Suprapubic skin (tissue), 3 donors: ENCODE measurements around the gene CYSRT1.

Experiments used
- POLR2A ChIP-seq, 2 donors: fragments of 450-650 bp; IDR thresholded peaks; one replicate each; pipeline ENCODE4 v1.6.1; 2017; ENCODE audit warnings: antibody characterized with exemption in 2 of 2, mild to moderate bottlenecking in 2 of 2, moderate library complexity in 2 of 2
- TF ChIP-seq, protein P1 (sequence below), 2 donors: fragments of 200-600 bp in 1 of 2; fragments of 450-650 bp in 1 of 2; sonication (generic) in 1 of 2; IDR thresholded peaks; one replicate each; pipeline ENCODE4 v1.5.1; 2016 to 2019; ENCODE audit warnings: antibody characterized with exemption in 2 of 2, mild to moderate bottlenecking in 1 of 2, moderate library complexity in 1 of 2

DNA sequence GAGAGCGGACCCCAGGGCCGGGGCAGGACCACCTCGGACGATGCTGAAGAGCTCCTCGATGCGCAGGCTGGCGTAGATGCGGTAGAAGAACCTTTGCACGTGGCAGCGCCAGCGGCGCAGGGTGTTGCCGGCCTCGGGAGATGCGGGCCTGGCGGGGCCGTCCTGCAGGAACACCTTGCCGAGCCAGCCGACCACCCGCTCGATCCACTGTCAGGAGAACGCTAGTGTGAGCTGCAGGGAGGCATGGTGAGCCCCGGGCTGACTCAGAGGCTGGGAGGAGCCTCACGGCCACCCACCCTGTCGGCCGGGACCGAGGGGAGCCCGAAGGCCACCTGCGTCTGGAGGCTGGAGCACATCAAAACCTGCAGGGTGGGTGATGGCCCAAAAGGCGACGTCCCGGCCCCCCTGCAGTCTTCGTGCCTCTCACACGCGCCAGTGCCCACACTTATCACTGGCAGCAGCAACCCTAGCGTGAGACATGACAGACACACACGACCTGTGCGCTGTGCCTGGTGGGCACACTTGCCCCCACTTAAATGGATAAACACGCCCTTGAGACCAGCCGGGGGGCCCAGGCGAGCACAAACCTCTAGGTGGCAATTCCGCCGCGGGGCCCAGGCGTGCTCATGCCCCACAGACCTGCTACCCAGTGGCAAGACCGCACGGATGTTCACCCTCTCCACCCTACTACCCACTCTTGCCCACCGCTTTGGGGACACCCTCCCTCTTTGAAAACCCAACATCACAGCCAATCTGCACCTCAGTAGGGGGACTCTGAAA lies 39.9 kb upstream of the CYSRT1 start:
- TF ChIP-seq, protein P1, sequence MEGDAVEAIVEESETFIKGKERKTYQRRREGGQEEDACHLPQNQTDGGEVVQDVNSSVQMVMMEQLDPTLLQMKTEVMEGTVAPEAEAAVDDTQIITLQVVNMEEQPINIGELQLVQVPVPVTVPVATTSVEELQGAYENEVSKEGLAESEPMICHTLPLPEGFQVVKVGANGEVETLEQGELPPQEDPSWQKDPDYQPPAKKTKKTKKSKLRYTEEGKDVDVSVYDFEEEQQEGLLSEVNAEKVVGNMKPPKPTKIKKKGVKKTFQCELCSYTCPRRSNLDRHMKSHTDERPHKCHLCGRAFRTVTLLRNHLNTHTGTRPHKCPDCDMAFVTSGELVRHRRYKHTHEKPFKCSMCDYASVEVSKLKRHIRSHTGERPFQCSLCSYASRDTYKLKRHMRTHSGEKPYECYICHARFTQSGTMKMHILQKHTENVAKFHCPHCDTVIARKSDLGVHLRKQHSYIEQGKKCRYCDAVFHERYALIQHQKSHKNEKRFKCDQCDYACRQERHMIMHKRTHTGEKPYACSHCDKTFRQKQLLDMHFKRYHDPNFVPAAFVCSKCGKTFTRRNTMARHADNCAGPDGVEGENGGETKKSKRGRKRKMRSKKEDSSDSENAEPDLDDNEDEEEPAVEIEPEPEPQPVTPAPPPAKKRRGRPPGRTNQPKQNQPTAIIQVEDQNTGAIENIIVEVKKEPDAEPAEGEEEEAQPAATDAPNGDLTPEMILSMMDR (IDR thresholded peaks at IDR 0.05), result no peak
- no peak for TF ChIP-seq POLR2A (IDR thresholded peaks at IDR 0.05)
